GM19240 (cell line): Measurements from ENCODE around the gene GRM4.

ENCODE experiments used
- DNase-seq: peaks from one replicate; pipeline ENCODE4 v3.0.0; 2011; ENCODE audit warnings: low spot score; ENCODE audit not compliant: insufficient read length

GRM4 gene

GRCh38 chr6:33999567-33999966, 146.3 kb downstream of the GRM4 start:
- DNase-seq, result no peak

DNA sequence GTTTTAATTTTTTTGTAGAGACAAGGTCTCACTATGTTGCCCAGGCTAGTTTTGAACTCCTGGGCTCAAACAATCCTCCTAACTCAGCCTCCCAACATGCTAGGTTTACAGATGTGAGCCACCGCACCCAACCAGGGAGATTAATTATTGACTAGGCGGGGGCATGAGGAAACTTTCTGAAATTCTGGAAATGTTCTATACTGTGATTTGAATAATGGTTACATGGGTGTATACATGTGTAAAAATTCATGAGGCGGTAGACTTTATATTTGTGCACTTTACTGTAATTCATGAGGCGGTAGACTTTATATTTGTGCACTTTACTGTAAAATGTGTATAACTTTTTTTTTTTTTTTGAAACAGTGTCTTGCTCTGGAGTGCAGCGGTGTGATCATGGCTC, 147.2 kb downstream of the GRM4 start:
- DNase-seq, result no peak

- DNase-seq, result no peak
These were observed 148.6 kb downstream of the GRM4 start for GRCh38 chr6:33997265-33997664.

GRCh38 chr6:33996120-33996475, 149.8 kb downstream of the GRM4 start:
- no peak for DNase-seq

DNA sequence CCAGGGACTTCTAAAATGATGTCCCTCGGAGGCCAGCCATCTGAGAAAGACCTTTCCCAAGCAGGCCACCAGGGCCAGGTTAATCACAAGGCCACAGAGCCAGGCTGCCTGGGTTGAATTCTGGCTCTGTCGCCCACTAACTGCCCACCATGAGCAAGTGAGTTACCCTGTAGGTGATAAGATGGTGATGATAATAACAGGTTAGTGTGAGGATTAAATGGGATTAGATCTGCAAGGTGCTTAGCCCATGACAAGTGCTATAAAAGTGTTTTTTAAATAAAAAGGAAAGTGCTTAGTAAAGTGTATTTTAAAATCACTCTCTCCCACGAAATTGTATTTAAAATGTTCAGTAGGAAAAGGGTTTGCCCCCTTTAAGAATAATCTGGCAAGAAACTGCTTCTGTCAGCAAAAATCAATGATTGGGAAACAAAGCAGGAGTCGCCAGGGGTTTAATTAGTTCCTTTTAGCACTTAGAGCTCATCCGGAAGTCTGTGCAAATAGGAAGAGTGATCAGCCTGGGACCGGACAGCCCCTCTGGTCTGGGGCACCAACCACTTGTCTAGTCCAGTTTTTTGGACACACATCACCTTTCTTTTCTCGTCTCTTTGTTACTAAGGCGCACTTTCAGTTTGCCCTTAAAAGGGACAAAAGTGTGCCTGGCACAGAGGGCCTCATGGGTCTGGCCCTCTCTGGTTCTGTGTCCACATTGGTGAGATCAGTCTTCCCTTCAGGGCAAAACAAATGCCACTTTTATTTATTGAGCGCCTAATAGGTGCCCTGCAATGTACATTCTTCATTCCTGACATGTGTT, 150.4 kb downstream of the GRM4 start:
- DNase-seq, result no peak

- no peak for DNase-seq
These were observed 151.2 kb downstream of the GRM4 start for GRCh38 chr6:33994472-33995308.

DNA sequence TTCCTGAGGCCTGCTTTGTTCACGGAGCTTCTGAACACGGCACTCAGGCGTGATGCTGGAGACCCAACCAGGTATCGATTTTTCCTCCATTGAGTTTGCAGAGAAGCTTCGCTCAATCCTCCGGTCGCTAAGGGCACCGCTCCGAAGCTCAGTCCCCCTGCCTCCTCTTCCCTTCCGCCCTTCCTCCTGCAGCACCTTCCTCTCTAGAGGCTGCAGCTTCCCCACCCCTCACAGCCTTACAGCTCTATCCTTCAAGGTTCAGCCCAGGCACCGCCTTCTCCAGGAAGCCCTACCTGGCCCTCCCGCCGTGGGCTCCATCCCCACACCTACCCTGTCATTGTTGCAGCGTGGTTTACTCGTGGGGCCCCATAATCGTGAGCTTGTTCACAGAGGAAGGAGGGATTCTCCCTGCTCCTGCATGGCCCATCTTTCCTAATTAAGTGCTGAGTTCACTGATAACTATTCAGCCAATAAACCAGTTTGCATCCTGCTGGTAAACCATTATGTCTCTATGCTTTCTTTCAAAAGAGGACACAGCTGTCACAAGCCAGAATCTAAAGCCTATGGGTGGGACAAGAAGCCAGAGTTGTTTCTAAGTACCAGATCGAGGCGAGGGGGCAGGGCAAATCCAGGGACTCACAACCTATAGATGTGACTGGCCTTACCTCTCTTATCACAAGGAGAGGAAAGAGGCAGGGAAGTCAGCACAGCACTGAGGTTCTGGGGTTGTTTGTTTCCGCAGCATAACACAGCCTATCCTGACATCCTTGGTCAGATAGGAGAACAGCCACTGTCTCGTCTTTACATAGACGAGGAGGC, 152.0 kb downstream of the GRM4 start:
- DNase-seq, result no peak

- DNase-seq, result no peak
These were observed 152.8 kb downstream of the GRM4 start for GRCh38 chr6:33993091-33993490.

DNA sequence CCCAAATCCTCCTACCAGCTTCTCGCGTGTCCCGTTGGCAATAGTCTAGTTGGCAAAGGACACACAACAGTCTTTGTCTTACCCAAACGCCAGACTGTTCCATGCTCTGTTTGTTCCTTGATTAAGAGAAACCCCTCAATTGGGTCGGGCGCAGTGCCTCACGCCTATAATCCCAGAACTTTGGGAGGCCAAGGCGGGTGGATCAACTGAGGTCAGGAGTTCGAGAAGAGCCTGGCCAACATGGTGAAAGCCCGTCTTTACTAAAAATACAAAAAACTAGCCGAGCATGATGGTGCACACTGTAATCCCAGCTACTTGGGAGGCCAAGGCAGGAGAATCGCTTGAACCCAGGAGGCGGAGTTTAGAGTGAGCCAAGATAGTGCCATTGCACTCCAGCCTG, 153.7 kb downstream of the GRM4 start:
- no peak for DNase-seq

GRCh38 chr6:33991610-33992009, 154.3 kb downstream of the GRM4 start:
- DNase-seq, result no peak

- no peak for DNase-seq
These were observed 155.8 kb downstream of the GRM4 start for GRCh38 chr6:33990061-33990541.

GRCh38 chr6:33989016-33989854, 156.7 kb downstream of the GRM4 start:
- DNase-seq, result no peak

- no peak for DNase-seq
These were observed 157.5 kb downstream of the GRM4 start for GRCh38 chr6:33988121-33989015.

DNA sequence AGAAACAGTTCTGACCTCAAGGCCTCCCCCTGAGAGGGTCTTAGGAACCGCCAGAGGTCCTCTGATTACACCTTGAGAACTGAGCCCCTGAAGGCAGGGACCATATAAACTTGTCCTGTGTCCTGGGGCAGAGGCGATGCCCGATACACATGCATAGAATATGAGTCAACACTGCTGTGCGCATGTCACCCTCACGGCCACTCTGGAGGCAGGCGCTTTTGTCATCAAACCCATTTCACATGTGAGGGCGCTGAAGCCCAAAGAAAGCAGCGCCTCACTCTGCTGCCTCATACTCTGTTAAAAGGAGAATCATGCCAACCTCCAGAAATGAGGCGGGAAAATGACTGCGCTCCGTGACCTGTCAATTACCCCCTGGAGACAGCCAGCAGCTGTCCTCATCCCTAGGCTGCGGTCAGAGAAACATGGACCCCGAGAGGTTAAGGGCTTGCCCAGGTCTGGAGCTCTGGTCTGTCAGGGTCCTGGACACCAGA, 158.3 kb downstream of the GRM4 start:
- no peak for DNase-seq

DNA sequence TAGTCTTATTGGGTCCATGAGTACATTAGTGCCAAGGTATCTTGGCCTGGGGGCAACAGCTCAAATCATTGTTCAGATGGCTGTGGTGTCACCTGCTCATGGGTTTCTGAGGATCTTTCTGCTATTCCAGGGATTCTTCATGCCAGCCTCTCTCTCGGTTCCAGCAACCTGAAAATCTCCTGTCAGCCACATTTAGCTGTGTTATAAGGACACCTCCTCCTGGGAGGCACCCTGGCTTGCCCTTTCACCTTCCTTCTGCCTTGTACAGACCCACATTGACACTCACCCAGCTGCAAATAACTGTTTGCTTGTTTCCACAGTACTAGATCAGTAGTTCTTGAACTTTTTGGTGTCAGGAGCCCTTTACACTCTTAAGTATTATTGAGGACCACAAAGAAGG, 159.9 kb downstream of the GRM4 start:
- no peak for DNase-seq

DNA sequence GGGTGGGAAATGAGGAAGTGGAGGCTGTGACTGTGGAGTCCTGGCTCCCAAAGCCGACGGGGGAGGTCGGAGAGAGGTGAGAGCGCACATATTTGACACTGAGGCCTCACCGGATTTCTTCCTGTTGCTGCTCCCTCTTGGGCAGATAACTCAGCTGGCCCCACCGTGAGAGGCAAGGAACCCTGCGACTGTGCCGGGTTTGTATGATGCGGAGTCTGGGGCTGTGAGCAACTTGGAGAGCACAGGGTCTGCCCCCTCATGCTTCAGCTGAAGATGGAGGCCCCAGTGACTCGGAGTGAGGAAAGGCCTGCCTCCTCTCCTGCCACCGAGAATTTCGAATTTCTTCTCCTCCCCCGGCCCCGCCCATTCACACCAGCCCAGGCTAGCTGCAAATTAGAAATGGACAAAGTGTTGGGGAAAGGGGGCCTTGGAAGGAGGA, 160.6 kb downstream of the GRM4 start:
- no peak for DNase-seq

DNA sequence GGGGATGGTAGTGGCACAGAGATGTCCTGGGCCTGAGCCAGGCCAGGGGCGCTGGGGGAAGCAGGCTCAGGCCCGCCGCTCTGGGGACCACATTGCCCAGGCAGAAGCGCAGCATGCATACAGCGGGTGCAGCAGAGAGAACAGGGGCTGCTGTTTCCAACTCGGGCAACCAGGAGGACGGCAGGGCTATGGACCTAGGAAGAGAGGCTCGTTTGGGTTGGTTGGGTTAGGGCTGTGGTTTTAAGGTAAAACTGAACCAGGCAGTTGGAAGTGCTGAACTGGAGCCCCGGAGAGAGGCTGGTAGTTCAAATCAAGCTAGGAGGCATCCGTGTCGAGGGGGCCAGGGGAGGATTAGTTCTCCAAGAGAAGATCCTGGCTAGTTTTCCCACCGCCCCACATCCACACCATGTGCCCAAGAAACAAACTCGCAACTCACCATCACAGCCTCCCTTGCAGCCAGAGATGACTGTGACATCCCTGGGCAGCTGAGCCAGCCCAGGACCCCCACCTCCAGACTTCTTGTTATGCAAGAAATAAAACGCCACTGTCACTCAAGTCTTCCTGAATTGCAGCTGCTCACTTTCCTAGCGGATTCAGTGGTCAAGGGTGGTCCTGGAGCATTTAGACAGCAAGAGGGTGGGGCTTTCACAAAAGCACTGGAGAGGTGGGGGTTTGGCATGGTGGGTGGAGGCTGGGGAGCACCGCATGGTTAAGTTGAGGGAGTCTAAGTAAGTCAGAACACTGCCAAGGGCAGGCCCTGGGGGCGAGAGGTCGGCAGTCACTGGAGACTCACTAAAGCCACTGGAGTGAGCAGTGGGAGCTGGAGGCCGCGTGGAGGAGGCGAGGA, 161.2 kb downstream of the GRM4 start:
- no peak for DNase-seq

- DNase-seq, result no peak
These were observed 162.0 kb downstream of the GRM4 start for GRCh38 chr6:33983721-33984465.
